Mesothelial cell of epicardium (in vitro differentiated cells): ENCODE measurements around the gene EPOP. TPM values are rescaled to one million over a fixed set of nuclear protein-coding genes. Genes with fewer than 3 reads are reported as not detected.

Experiments used
- DNase-seq, 2 experiments: peaks; one replicate each; pipeline ENCODE4 v3.0.0; 2021; ENCODE audit warnings: low spot score in 2 of 2; ENCODE audit not compliant: unreplicated experiment in 2 of 2
- H3K27ac Mint-ChIP-seq: 2 replicates; pipeline ENCODE4 v1.8.0; 2021; ENCODE audit warnings: mixed read lengths
- H3K27me3 Mint-ChIP-seq: 2 replicates; pipeline ENCODE4 v1.8.0; 2021; ENCODE audit warnings: low read depth, mixed read lengths
- H3K36me3 Mint-ChIP-seq: 2 replicates; pipeline ENCODE4 v1.8.0; 2021; ENCODE audit warnings: mixed read lengths
- H3K4me1 Mint-ChIP-seq: 2 replicates; pipeline ENCODE4 v1.8.0; 2021; ENCODE audit warnings: mixed read lengths
- H3K4me3 Mint-ChIP-seq: 2 replicates; pipeline ENCODE4 v1.8.0; 2021; ENCODE audit warnings: mild to moderate bottlenecking, moderate library complexity, mixed read lengths
- H3K9me3 Mint-ChIP-seq: 2 replicates; pipeline ENCODE4 v1.8.0; 2021; ENCODE audit warnings: mixed read lengths
- CTCF ChIP-seq: fragments of 200-600 bp; sonication (generic); IDR thresholded peaks from one replicate; pipeline ENCODE4 v1.5.0; 2021; ENCODE audit warnings: antibody characterized with exemption; ENCODE audit not compliant: unreplicated experiment
- total RNA-seq: library from RNA; stranded (reverse); gene quantifications from 3 replicates; pipeline ENCODE4 v1.2.1, GENCODE V29; 2021

EPOP gene
- total RNA-seq, 1 donor from 2014 or later = 3.7 TPM

- H3K4me3 Mint-ChIP-seq = no peak overlapping the region
- no peaks in the 10 kb centered on the region for H3K9me3 Mint-ChIP-seq
- DNase-seq = no peak
- no peak for TF ChIP-seq CTCF
- H3K4me1 Mint-ChIP-seq = peaks cover 12% of the 10 kb centered on the region
- peaks cover 69% of the 10 kb centered on the region for H3K27me3 Mint-ChIP-seq
- no peak overlapping the region for H3K27ac Mint-ChIP-seq
- H3K36me3 Mint-ChIP-seq = no peaks in the 10 kb centered on the region
Measured at GRCh38 chr17:38673707-38674013, 1.1 kb downstream of the EPOP start.

GRCh38 chr17:38672788-38673706 lies 1.7 kb downstream of the EPOP start:
- Mint-ChIP-seq H3K4me3 (peak overlapping the region; percentile 51), H3K27ac (no peak overlapping the region), H3K27me3 (peaks cover 75% of the 10 kb centered on the region), H3K36me3 (no peaks in the 10 kb centered on the region), H3K9me3 (no peaks in the 10 kb centered on the region), H3K4me1 (peaks cover 12% of the 10 kb centered on the region)
- TF ChIP-seq CTCF = no peak
- DNase-seq = no peak

- Mint-ChIP-seq H3K4me3 (peak overlapping the region; percentile 51), H3K9me3 (no peaks in the 10 kb centered on the region), H3K27ac (no peak overlapping the region), H3K27me3 (peaks cover 82% of the 10 kb centered on the region), H3K4me1 (peaks cover 12% of the 10 kb centered on the region), H3K36me3 (no peaks in the 10 kb centered on the region)
- TF ChIP-seq CTCF = no peak
- DNase-seq = no peak
Measured at GRCh38 chr17:38671939-38672720, 2.6 kb downstream of the EPOP start.

- no peaks in the 10 kb centered on the region for H3K36me3 Mint-ChIP-seq
- H3K27ac Mint-ChIP-seq = no peak overlapping the region
- peaks cover 12% of the 10 kb centered on the region for H3K4me1 Mint-ChIP-seq
- no peak for TF ChIP-seq CTCF
- H3K4me3 Mint-ChIP-seq = no peak overlapping the region
- H3K27me3 Mint-ChIP-seq = peaks cover 60% of the 10 kb centered on the region
- H3K9me3 Mint-ChIP-seq = no peaks in the 10 kb centered on the region
- no peak for DNase-seq
Measured at GRCh38 chr17:38669520-38669919, 5.2 kb downstream of the EPOP start.

GRCh38 chr17:38667787-38668122 lies 7.0 kb downstream of the EPOP start:
- no peak for DNase-seq
- Mint-ChIP-seq H3K4me3 (no peak overlapping the region), H3K27ac (no peak overlapping the region), H3K4me1 (peaks cover 10% of the 10 kb centered on the region), H3K9me3 (no peaks in the 10 kb centered on the region), H3K36me3 (no peaks in the 10 kb centered on the region), H3K27me3 (peaks cover 54% of the 10 kb centered on the region)
- peak; percentile 37 for TF ChIP-seq CTCF
